ENCODE results near the gene ANKDD1A. TPM values are rescaled to one million over a fixed set of nuclear protein-coding genes. Genes with fewer than 3 reads are reported as not detected.

ANKDD1A gene
- total and polyA plus RNA-seq, 4 donors: 9.8 to 21.0 (median 11.4) TPM

GRCh38 chr15:64997066-64997465 lies 85.4 kb downstream of the ANKDD1A start:
- no peak for DNase-seq (ENCODE audit: low read depth in 4 of 6, low spot score in 6 of 6)
- Histone ChIP-seq H3K36me3 (ENCODE audit: control insufficient read depth, insufficient read depth, low read length) (peaks cover 3% of the 10 kb centered on the region), H3K27ac (ENCODE audit: low read depth, low read length) (no peak overlapping the region), H3K4me3 (ENCODE audit: low read depth, low read length) (no peak overlapping the region), H3K27me3 (ENCODE audit: control insufficient read depth, insufficient read depth, low read length) (no peaks in the 10 kb centered on the region), H3K9me3 (ENCODE audit: control insufficient read depth, insufficient read depth, low read length) (no peaks in the 10 kb centered on the region), H3K4me1 (ENCODE audit: control insufficient read depth, insufficient read depth, low read length) (no peaks in the 10 kb centered on the region)
- 93% methylated on average over 2 of the region's 5 CpGs for WGBS (ENCODE audit: insufficient coverage)

- peaks cover 3% of the 10 kb centered on the region for H3K36me3 ChIP-seq (ENCODE audit: control insufficient read depth, insufficient read depth, low read length)
- H3K4me1 ChIP-seq (ENCODE audit: control insufficient read depth, insufficient read depth, low read length): no peaks in the 10 kb centered on the region
- H3K27ac ChIP-seq (ENCODE audit: low read depth, low read length): no peak overlapping the region
- no peaks in the 10 kb centered on the region for H3K9me3 ChIP-seq (ENCODE audit: control insufficient read depth, insufficient read depth, low read length)
- 86% methylated on average over 1 of the region's 4 CpGs for WGBS (ENCODE audit: insufficient coverage)
- no peaks in the 10 kb centered on the region for H3K27me3 ChIP-seq (ENCODE audit: control insufficient read depth, insufficient read depth, low read length)
- H3K4me3 ChIP-seq (ENCODE audit: low read depth, low read length): no peak overlapping the region
- no peak for DNase-seq (ENCODE audit: low read depth in 4 of 6, low spot score in 6 of 6)
Observed at GRCh38 chr15:64997745-64998375, 86.2 kb downstream of the ANKDD1A start.

- Histone ChIP-seq H3K36me3 (ENCODE audit: control insufficient read depth, insufficient read depth, low read length) (peaks cover 10% of the 10 kb centered on the region), H3K4me1 (ENCODE audit: control insufficient read depth, insufficient read depth, low read length) (no peaks in the 10 kb centered on the region), H3K27me3 (ENCODE audit: control insufficient read depth, insufficient read depth, low read length) (no peaks in the 10 kb centered on the region), H3K27ac (ENCODE audit: low read depth, low read length) (no peak overlapping the region), H3K4me3 (ENCODE audit: low read depth, low read length) (no peak overlapping the region), H3K9me3 (ENCODE audit: control insufficient read depth, insufficient read depth, low read length) (no peaks in the 10 kb centered on the region)
- WGBS (ENCODE audit: insufficient coverage): no CpG with 5 or more reads among the region's 3 CpGs
- no peak for DNase-seq (ENCODE audit: low read depth in 4 of 6, low spot score in 6 of 6)
Observed at GRCh38 chr15:65004993-65005392, 93.3 kb downstream of the ANKDD1A start.

GRCh38 chr15:65006876-65007275 lies 95.2 kb downstream of the ANKDD1A start:
- DNase-seq (ENCODE audit: low read depth in 4 of 6, low spot score in 6 of 6): no peak
- H3K36me3 ChIP-seq (ENCODE audit: control insufficient read depth, insufficient read depth, low read length): peaks cover 14% of the 10 kb centered on the region
- no peaks in the 10 kb centered on the region for H3K9me3 ChIP-seq (ENCODE audit: control insufficient read depth, insufficient read depth, low read length)
- no peak overlapping the region for H3K4me3 ChIP-seq (ENCODE audit: low read depth, low read length)
- H3K4me1 ChIP-seq (ENCODE audit: control insufficient read depth, insufficient read depth, low read length): no peaks in the 10 kb centered on the region
- WGBS (ENCODE audit: insufficient coverage): 80% methylated on average over 1 of the region's 3 CpGs
- no peak overlapping the region for H3K27ac ChIP-seq (ENCODE audit: low read depth, low read length)
- no peaks in the 10 kb centered on the region for H3K27me3 ChIP-seq (ENCODE audit: control insufficient read depth, insufficient read depth, low read length)

Other genes starting within 250 kb of the ANKDD1A start
- gene RBPMS2, start 136.3 kb upstream of the ANKDD1A start, total RNA-seq: 1 to 10 TPM in 1 of 2 donors, under 1 TPM in 1; 0.30 to 1.2 TPM
- 1 to 10 TPM; 4.0 to 6.3 TPM for gene RBPMS2, start 136.3 kb upstream of the ANKDD1A start, polyA plus RNA-seq (ENCODE audit: insufficient read length in 2 of 2)
- gene PIF1, start 86.3 kb upstream of the ANKDD1A start, total RNA-seq: 1 to 10 TPM; 2.3 to 4.0 TPM
- gene PIF1, start 86.3 kb upstream of the ANKDD1A start, polyA plus RNA-seq (ENCODE audit: insufficient read length in 2 of 2): 10 to 100 TPM in 1 of 2 donors, 1 to 10 TPM in 1; 8.5 to 11.3 TPM
- 10 to 100 TPM; 17.5 to 26.0 TPM for gene PLEKHO2, start 70.0 kb upstream of the ANKDD1A start, total RNA-seq
- 10 to 100 TPM; 13.2 to 15.0 TPM for gene PLEKHO2, start 70.0 kb upstream of the ANKDD1A start, polyA plus RNA-seq (ENCODE audit: insufficient read length in 2 of 2)
- 10 to 100 TPM; 49.4 to 60.7 TPM for gene SPG21, start 78.0 kb downstream of the ANKDD1A start, total RNA-seq
- gene SPG21, start 78.0 kb downstream of the ANKDD1A start, polyA plus RNA-seq (ENCODE audit: insufficient read length in 2 of 2): 10 to 100 TPM; 58.9 to 74.0 TPM
- 10 to 100 TPM; 14.9 to 19.7 TPM for gene MTFMT, start 117.7 kb downstream of the ANKDD1A start, total RNA-seq
- 10 to 100 TPM; 16.0 to 17.5 TPM for gene MTFMT, start 117.7 kb downstream of the ANKDD1A start, polyA plus RNA-seq (ENCODE audit: insufficient read length in 2 of 2)
- under 1 TPM in 1 of 2 donors, not detected in 1; 0.44 TPM for gene SLC51B, start 133.5 kb downstream of the ANKDD1A start, total RNA-seq
- 1 to 10 TPM; 1.1 to 2.3 TPM for gene SLC51B, start 133.5 kb downstream of the ANKDD1A start, polyA plus RNA-seq (ENCODE audit: insufficient read length in 2 of 2)
- gene RASL12, start 156.1 kb downstream of the ANKDD1A start, total RNA-seq: 10 to 100 TPM; 18.1 to 18.8 TPM
- 10 to 100 TPM in 1 of 2 donors, 1 to 10 TPM in 1; 6.4 to 11.7 TPM for gene RASL12, start 156.1 kb downstream of the ANKDD1A start, polyA plus RNA-seq (ENCODE audit: insufficient read length in 2 of 2)
- gene KBTBD13, start 164.8 kb downstream of the ANKDD1A start, total RNA-seq: under 1 TPM in 1 of 2 donors, not detected in 1; 0.06 TPM
- gene KBTBD13, start 164.8 kb downstream of the ANKDD1A start, polyA plus RNA-seq (ENCODE audit: insufficient read length in 2 of 2): under 1 TPM in 1 of 2 donors, not detected in 1; 0.08 TPM
- 1 to 10 TPM; 5.5 to 5.8 TPM for gene UBAP1L, start 203.3 kb downstream of the ANKDD1A start, total RNA-seq
- 10 to 100 TPM; 16.8 to 26.0 TPM for gene UBAP1L, start 203.3 kb downstream of the ANKDD1A start, polyA plus RNA-seq (ENCODE audit: insufficient read length in 2 of 2)
- 10 to 100 TPM; 12.7 to 16.7 TPM for gene PDCD7, start 221.9 kb downstream of the ANKDD1A start, total RNA-seq
- gene PDCD7, start 221.9 kb downstream of the ANKDD1A start, polyA plus RNA-seq (ENCODE audit: insufficient read length in 2 of 2): 10 to 100 TPM; 24.1 to 27.8 TPM

Measured in spinal cord (tissue), 10 donors.